HS-5 (cell line): ENCODE measurements around the gene RAB3C.

ENCODE experiments used
- DNase-seq: peaks from one replicate; pipeline ENCODE4 v3.0.0-alpha.2; 2012; ENCODE audit warnings: low read depth

RAB3C gene

GRCh38 chr5:58731641-58732040, 148.8 kb downstream of the RAB3C start:
- no peak for DNase-seq

- no peak for DNase-seq
Observed at GRCh38 chr5:58735637-58736036, 152.8 kb downstream of the RAB3C start.

- no peak for DNase-seq
Observed at GRCh38 chr5:58736214-58736613, 153.3 kb downstream of the RAB3C start.

- no peak for DNase-seq
Observed at GRCh38 chr5:58737671-58738070, 154.8 kb downstream of the RAB3C start.

- DNase-seq: no peak
Observed at GRCh38 chr5:58738336-58738735, 155.5 kb downstream of the RAB3C start.

- no peak for DNase-seq
Observed at GRCh38 chr5:58739051-58739450, 156.2 kb downstream of the RAB3C start.

- DNase-seq: no peak
Observed at GRCh38 chr5:58740956-58741355, 158.1 kb downstream of the RAB3C start.

GRCh38 chr5:58745350-58745749, 162.5 kb downstream of the RAB3C start:
- no peak for DNase-seq

GRCh38 chr5:58746321-58746720, 163.4 kb downstream of the RAB3C start:
- no peak for DNase-seq

- DNase-seq: no peak
Observed at GRCh38 chr5:58750036-58750435, 167.2 kb downstream of the RAB3C start.

GRCh38 chr5:58751222-58751837, 168.5 kb downstream of the RAB3C start:
- DNase-seq: peak; percentile 36

- no peak for DNase-seq
Observed at GRCh38 chr5:58752104-58752503, 169.2 kb downstream of the RAB3C start.

- no peak for DNase-seq
Observed at GRCh38 chr5:58753446-58753845, 170.6 kb downstream of the RAB3C start.

- no peak for DNase-seq
Observed at GRCh38 chr5:58754250-58754649, 171.4 kb downstream of the RAB3C start.

- DNase-seq: no peak
Observed at GRCh38 chr5:58755397-58755796, 172.5 kb downstream of the RAB3C start.

- DNase-seq: no peak
Observed at GRCh38 chr5:58759745-58760144, 176.9 kb downstream of the RAB3C start.

GRCh38 chr5:58760222-58760621, 177.3 kb downstream of the RAB3C start:
- no peak for DNase-seq

- DNase-seq: no peak
Observed at GRCh38 chr5:58761407-58761806, 178.5 kb downstream of the RAB3C start.

GRCh38 chr5:58763390-58763789, 180.5 kb downstream of the RAB3C start:
- no peak for DNase-seq

GRCh38 chr5:58764199-58764598, 181.3 kb downstream of the RAB3C start:
- DNase-seq: no peak

- DNase-seq: no peak
Observed at GRCh38 chr5:58765058-58765457, 182.2 kb downstream of the RAB3C start.

GRCh38 chr5:58767104-58767503, 184.2 kb downstream of the RAB3C start:
- no peak for DNase-seq

- no peak for DNase-seq
Observed at GRCh38 chr5:58770136-58770535, 187.3 kb downstream of the RAB3C start.

- DNase-seq: no peak
Observed at GRCh38 chr5:58771796-58772195, 188.9 kb downstream of the RAB3C start.
